GM06990 (cell line): ENCODE measurements around the gene LMF1.

Experiments used
- DNase-seq: peaks from one replicate; pipeline ENCODE4 v3.0.0-alpha.2; 2011; ENCODE audit not compliant: insufficient read length; ENCODE audit errors: extremely low read depth
- H3K27me3 ChIP-seq: replicated peaks from 2 replicates; pipeline ENCODE4 v1.6.0; 2011; ENCODE audit warnings: low read length; ENCODE audit not compliant: control insufficient read depth, insufficient read depth
- H3K36me3 ChIP-seq: 2 replicates; pipeline ENCODE4 v1.5.1; 2011; ENCODE audit warnings: low read length; ENCODE audit not compliant: control insufficient read depth, insufficient read depth
- H3K4me3 ChIP-seq: replicated peaks from 2 replicates; pipeline ENCODE4 v1.5.1; 2011; ENCODE audit warnings: low read depth, mild to moderate bottlenecking, control low read depth, low read length
- TF ChIP-seq, protein P1 (sequence below): IDR thresholded peaks from 2 replicates; pipeline ENCODE4 v1.5.1; 2011; ENCODE audit warnings: low read length, control low read depth, mild to moderate bottlenecking, inconsistent platforms; ENCODE audit not compliant: insufficient read depth, poor library complexity, severe bottlenecking

LMF1 gene

DNA sequence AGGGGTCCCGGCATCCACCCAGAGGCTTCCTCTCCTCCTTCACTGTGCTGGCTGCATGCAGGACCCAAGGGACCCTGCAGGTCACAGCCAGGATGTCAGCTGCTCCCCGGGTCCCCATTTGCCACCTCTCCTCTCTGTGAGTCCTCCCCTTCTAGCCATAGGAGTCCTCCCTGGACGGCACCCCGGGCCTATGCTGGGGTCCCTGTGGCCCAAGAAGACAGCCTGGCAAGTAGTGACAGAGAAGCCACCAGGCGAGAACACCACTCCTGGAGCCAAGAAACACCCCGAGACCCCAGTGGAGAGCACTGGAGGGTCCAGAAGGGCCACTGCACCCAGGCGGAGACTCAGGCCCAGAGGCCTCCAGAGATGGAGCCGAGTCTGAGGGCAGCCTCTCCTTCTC is 44.1 kb downstream of the LMF1 start:
- no peaks in the 10 kb centered on the region for H3K36me3 ChIP-seq
- H3K4me3 ChIP-seq = no peak overlapping the region
- no peaks in the 10 kb centered on the region for H3K27me3 ChIP-seq
- no peak for DNase-seq
- TF ChIP-seq, protein P1, sequence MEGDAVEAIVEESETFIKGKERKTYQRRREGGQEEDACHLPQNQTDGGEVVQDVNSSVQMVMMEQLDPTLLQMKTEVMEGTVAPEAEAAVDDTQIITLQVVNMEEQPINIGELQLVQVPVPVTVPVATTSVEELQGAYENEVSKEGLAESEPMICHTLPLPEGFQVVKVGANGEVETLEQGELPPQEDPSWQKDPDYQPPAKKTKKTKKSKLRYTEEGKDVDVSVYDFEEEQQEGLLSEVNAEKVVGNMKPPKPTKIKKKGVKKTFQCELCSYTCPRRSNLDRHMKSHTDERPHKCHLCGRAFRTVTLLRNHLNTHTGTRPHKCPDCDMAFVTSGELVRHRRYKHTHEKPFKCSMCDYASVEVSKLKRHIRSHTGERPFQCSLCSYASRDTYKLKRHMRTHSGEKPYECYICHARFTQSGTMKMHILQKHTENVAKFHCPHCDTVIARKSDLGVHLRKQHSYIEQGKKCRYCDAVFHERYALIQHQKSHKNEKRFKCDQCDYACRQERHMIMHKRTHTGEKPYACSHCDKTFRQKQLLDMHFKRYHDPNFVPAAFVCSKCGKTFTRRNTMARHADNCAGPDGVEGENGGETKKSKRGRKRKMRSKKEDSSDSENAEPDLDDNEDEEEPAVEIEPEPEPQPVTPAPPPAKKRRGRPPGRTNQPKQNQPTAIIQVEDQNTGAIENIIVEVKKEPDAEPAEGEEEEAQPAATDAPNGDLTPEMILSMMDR = no peak

DNA sequence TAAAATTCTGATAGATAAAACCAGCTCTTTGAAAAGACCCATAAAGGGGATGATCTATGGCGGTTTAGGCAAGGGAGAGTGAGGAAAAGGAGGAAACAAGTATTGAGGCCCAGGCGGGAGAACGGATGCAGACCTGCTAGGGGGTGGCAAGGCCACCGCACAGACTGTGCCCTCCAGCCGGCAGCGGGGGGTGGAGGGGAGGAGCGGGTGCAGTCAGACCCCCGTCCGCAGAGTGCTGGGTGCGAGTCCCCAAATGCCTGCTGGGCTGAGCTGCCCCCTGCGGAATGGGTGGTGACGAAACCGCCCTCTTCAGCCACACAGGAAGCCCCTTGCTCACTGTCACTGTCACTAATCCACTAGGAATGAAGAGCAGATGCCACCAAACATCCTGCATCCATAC is 46.0 kb downstream of the LMF1 start:
- H3K36me3 ChIP-seq = no peaks in the 10 kb centered on the region
- no peak for DNase-seq
- no peaks in the 10 kb centered on the region for H3K27me3 ChIP-seq
- H3K4me3 ChIP-seq = no peak overlapping the region
- TF ChIP-seq, protein P1 = no peak

DNA sequence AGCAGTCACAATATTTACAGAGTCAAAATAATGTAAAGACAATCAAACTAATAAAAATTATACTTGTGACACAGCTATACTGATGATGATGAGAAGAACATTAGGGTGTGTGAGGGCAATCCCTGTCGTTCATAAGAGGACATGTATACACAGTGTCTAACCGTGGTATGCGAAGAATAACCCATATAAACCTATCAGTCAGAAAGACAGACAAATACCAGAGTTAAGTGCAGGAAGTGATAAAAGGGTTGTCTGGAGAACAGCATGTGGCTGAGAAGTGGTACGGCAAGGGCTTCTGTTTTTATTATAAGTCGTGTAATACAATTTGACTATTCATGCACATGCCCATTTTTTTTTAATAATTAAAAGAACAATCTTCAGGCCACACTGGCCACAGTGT is 46.7 kb downstream of the LMF1 start:
- no peaks in the 10 kb centered on the region for H3K36me3 ChIP-seq
- TF ChIP-seq, protein P1 = no peak
- DNase-seq = no peak
- H3K4me3 ChIP-seq = no peak overlapping the region
- H3K27me3 ChIP-seq = no peaks in the 10 kb centered on the region

DNA sequence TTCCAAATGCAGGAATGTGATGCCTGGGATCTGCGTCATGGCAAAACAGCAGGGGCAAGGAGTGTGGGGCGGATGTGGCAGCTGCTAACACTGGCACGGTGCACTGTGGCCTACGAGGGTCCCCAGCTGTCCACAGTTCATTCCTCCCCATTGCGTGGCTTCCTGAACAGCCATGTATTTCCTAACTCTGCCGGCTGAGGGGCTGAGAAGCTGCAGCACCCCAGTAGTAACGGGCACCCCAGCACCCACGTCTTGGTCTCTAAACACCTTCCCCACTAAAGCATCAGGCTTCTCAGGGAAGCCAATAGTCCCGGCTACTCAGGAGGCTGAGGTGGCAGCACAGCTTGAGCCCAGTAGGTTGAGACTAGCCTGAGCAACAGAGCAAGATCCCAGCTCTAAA is 47.6 kb downstream of the LMF1 start:
- TF ChIP-seq, protein P1 = no peak

DNA sequence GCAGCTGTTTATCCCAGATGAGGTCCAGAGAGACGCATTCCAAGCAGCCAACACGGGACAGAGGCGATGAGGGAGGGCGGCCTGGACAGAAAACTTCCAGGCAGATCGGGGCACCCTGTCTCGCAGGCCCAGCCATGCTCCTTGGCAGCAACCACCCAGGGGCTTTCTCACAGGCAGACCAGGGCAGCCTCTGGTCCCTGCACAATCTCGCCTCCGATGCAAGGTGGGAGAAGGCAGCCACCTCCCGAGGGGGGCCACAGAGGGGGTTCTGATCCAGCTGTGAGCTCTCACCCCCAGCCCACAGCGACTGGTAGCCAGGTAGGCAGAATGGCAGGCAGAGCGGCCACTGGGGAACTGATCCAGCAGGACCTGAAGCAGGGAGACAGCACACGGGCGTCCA is 48.7 kb downstream of the LMF1 start:
- DNase-seq = no peak
- TF ChIP-seq, protein P1 = no peak
- no peaks in the 10 kb centered on the region for H3K27me3 ChIP-seq
- no peak overlapping the region for H3K4me3 ChIP-seq
- no peaks in the 10 kb centered on the region for H3K36me3 ChIP-seq

More for the DNA sequence above, 47.6 kb downstream of the LMF1 start:
- Histone ChIP-seq H3K36me3 (no peaks in the 10 kb centered on the region), H3K27me3 (no peaks in the 10 kb centered on the region), H3K4me3 (no peak overlapping the region)
- no peak for DNase-seq

DNA sequence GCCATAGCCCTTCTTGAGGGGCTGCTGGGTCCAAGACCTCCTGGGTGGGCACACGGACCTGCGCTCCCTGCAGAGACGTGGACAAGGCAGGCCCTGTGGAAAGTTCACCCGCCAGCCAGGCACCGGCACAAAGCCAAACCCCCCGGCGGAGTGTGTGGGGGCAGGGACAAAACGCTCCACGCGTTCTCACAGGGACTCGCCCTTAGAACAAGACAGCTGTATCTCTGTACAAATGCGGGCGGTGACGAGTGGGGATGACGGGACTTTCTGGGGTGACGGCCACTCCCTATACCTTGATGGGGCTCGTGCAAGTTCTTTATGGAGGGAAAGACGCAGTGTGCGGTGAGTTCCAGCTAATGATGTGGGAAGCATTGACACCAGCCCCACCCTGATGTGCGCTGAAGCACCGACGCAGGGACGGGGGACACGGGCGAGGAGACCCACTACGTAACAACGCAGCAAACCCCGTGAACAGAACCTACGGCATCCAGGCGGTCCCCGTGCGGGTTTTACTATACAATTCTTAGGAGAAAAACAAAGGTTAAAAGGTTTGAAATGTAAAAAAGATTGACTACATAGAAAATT is 49.4 kb downstream of the LMF1 start:
- H3K27me3 ChIP-seq = no peaks in the 10 kb centered on the region
- DNase-seq = no peak
- TF ChIP-seq, protein P1 = no peak
- no peak overlapping the region for H3K4me3 ChIP-seq
- H3K36me3 ChIP-seq = no peaks in the 10 kb centered on the region
